Measurements from ENCODE around the gene SIT1. TPM values are rescaled to one million over a fixed set of nuclear protein-coding genes. Genes with fewer than 3 reads are reported as not detected.
A peak's percentile ranks its signal among the peaks of the same experiment; 100 is the strongest.

SIT1 gene
- total and polyA plus RNA-seq, 2 donors (not counting 3 experiments of a cell fraction or from before 2014, with no cell fraction given): not detected

- no peak for TF ChIP-seq EZH2 (IDR thresholded peaks at IDR 0.05; ENCODE audit: borderline replicate concordance, low read depth, low read length, severe bottlenecking)
- TF ChIP-seq CTCF (IDR thresholded peaks at IDR 0.05; ENCODE audit: extremely low read depth in 1 of 2, insufficient read depth in 1 of 2, low read depth in 1 of 2, low read length in 2 of 2): peak; percentile 67 to 80
- Histone ChIP-seq H3K4me2 (ENCODE audit: insufficient read depth, low read length) (no peak overlapping the region), H3K27ac (ENCODE audit: insufficient read depth, low read depth, low read length) (no peak overlapping the region), H4K20me1 (replicated peaks; ENCODE audit: control insufficient read depth, extremely low read depth, insufficient read depth, low read length) (no peaks in the 10 kb centered on the region), H3K4me1 (ENCODE audit: control insufficient read depth, extremely low read depth, insufficient read depth, low read length) (no peaks in the 10 kb centered on the region), H3K4me3 (replicated peaks in 1 of 3; ENCODE audit: insufficient read depth in 1 of 3, low read depth in 1 of 3, low read length in 3 of 3) (no peak overlapping the region), H3K36me3 (ENCODE audit: control insufficient read depth in 2 of 2, extremely low read depth in 1 of 2, insufficient read depth in 2 of 2, low read length in 2 of 2) (peaks cover 3 to 14% of the 10 kb centered on the region in 2 experiments), H3K79me2 (ENCODE audit: control insufficient read depth, insufficient read depth, low read length) (no peaks in the 10 kb centered on the region), H3K9me1 (replicated peaks; ENCODE audit: control insufficient read depth, extremely low read depth, insufficient read depth, low read length) (no peaks in the 10 kb centered on the region), H3K9me3 (replicated peaks; ENCODE audit: control insufficient read depth, insufficient read depth, low read length) (no peaks in the 10 kb centered on the region), H2AFZ (ENCODE audit: low read depth, low read length) (no peak overlapping the region), H3K9ac (replicated peaks; ENCODE audit: extremely low read depth, insufficient read depth, low read length) (no peak overlapping the region), H3K27me3 (ENCODE audit: control insufficient read depth in 2 of 2, insufficient read depth in 2 of 2, low read length in 2 of 2) (peaks cover 17 to 21% of the 10 kb centered on the region in 2 experiments)
- ChIA-PET CTCF (interaction anchor here (0.6 to 4.4 kb wide), 19 partner anchors 9 to 497 kb away, joined by 3 to 36 read pairs (median 3); partner anchors contain the start of gene ATOSB), POLR2A (interaction anchor here (0.6 kb wide), 1 partner anchor 438 kb away, joined by 4 read pairs; no protein-coding TSS in a partner anchor)
- no TSS peak for BruUV-seq (replicated peaks)
- FAIRE-seq (peak; percentile 83), DNase-seq (ENCODE audit: low read depth, low spot score) (peak; percentile 37)
- dilution Hi-C loops (cut with MboI; ENCODE audit: extremely low pct_ligation_motif_present, low sequenced_read_pairs): no loop called here
- intact Hi-C loops (cut with micrococcal nuclease): no loop called here
Observed at GRCh38 chr9:35611230-35611797, 39.4 kb downstream of the SIT1 start.

DNA sequence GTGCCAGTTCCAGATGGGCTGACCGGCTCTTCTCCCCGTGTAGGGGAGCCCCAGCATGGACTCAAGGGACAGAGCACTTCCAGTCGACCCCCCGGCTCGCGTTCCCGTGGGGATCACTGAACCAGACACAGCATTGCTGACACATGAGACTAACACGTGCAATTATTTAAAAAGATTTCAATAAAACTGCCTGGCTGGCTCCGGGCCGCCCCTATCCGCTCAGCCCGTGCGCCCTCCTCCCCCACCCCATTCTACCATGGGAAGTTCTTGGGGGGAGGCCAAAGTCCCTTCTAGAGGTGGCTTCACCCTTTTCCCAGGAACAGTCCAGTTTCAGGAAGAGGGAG, 40.9 kb downstream of the SIT1 start:
- DNase-seq (ENCODE audit: low read depth, low spot score) (no peak), FAIRE-seq (no peak)
- no peaks in the 10 kb centered on the region for H3K9me3 ChIP-seq (replicated peaks; ENCODE audit: control insufficient read depth, insufficient read depth, low read length)
- H4K20me1 ChIP-seq (replicated peaks; ENCODE audit: control insufficient read depth, extremely low read depth, insufficient read depth, low read length): no peaks in the 10 kb centered on the region
- H2AFZ ChIP-seq (ENCODE audit: low read depth, low read length): no peak overlapping the region
- POLR2A ChIA-PET: no interaction called here
- CTCF ChIA-PET: interaction anchor here (0.7 kb wide), 1 partner anchor 87 kb away, joined by 3 read pairs; no protein-coding TSS in a partner anchor
- H3K9me1 ChIP-seq (replicated peaks; ENCODE audit: control insufficient read depth, extremely low read depth, insufficient read depth, low read length): no peaks in the 10 kb centered on the region
- no peak overlapping the region for H3K9ac ChIP-seq (replicated peaks; ENCODE audit: extremely low read depth, insufficient read depth, low read length)
- no peak overlapping the region for H3K27ac ChIP-seq (ENCODE audit: insufficient read depth, low read depth, low read length)
- H3K79me2 ChIP-seq (ENCODE audit: control insufficient read depth, insufficient read depth, low read length): no peaks in the 10 kb centered on the region
- no peak overlapping the region for H3K4me2 ChIP-seq (ENCODE audit: insufficient read depth, low read length)
- no TSS peak for BruUV-seq (replicated peaks)
- dilution Hi-C loops (cut with MboI; ENCODE audit: extremely low pct_ligation_motif_present, low sequenced_read_pairs) (no loop called here), intact Hi-C loops (cut with micrococcal nuclease) (no loop called here)
- peaks cover 3 to 7% of the 10 kb centered on the region in 2 experiments for H3K27me3 ChIP-seq (ENCODE audit: control insufficient read depth in 2 of 2, insufficient read depth in 2 of 2, low read length in 2 of 2)
- H3K36me3 ChIP-seq (ENCODE audit: control insufficient read depth in 2 of 2, extremely low read depth in 1 of 2, insufficient read depth in 2 of 2, low read length in 2 of 2): peaks cover 3 to 14% of the 10 kb centered on the region in 2 experiments
- H3K4me1 ChIP-seq (ENCODE audit: control insufficient read depth, extremely low read depth, insufficient read depth, low read length): peaks cover 7% of the 10 kb centered on the region
- no peak overlapping the region for H3K4me3 ChIP-seq (replicated peaks in 1 of 3; ENCODE audit: insufficient read depth in 1 of 3, low read depth in 1 of 3, low read length in 3 of 3)
- TF ChIP-seq POLR2A (IDR thresholded peaks at IDR 0.05; ENCODE audit: low read depth, low read length): no peak
- TF ChIP-seq, protein P1, sequence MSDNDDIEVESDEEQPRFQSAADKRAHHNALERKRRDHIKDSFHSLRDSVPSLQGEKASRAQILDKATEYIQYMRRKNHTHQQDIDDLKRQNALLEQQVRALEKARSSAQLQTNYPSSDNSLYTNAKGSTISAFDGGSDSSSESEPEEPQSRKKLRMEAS (IDR thresholded peaks at IDR 0.05; ENCODE audit: insufficient read depth, insufficient read length): no peak
- TF ChIP-seq POLR2AphosphoS5 (IDR thresholded peaks at IDR 0.05; ENCODE audit: insufficient read depth, low read depth, low read length): no peak
- no peak for TF ChIP-seq CTCF (IDR thresholded peaks at IDR 0.05; ENCODE audit: extremely low read depth in 1 of 2, insufficient read depth in 1 of 2, low read depth in 1 of 2, low read length in 2 of 2)

Data from endothelial cell of umbilical vein (primary cell).